ENCODE results near the gene MEIS2. TPM values are rescaled to one million over a fixed set of nuclear protein-coding genes. Genes with fewer than 3 reads are reported as not detected.

The MEIS2 gene
- total RNA-seq, 1 donor, result 43.7 TPM

- no peak for DNase-seq (ENCODE audit: low read depth)
- TF ChIP-seq, protein P1, sequence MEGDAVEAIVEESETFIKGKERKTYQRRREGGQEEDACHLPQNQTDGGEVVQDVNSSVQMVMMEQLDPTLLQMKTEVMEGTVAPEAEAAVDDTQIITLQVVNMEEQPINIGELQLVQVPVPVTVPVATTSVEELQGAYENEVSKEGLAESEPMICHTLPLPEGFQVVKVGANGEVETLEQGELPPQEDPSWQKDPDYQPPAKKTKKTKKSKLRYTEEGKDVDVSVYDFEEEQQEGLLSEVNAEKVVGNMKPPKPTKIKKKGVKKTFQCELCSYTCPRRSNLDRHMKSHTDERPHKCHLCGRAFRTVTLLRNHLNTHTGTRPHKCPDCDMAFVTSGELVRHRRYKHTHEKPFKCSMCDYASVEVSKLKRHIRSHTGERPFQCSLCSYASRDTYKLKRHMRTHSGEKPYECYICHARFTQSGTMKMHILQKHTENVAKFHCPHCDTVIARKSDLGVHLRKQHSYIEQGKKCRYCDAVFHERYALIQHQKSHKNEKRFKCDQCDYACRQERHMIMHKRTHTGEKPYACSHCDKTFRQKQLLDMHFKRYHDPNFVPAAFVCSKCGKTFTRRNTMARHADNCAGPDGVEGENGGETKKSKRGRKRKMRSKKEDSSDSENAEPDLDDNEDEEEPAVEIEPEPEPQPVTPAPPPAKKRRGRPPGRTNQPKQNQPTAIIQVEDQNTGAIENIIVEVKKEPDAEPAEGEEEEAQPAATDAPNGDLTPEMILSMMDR (IDR thresholded peaks at IDR 0.05; ENCODE audit: insufficient read depth, low read length), result no peak
- H3K4me3 ChIP-seq (ENCODE audit: low read depth, low read length), result no peak overlapping the region
Observed at GRCh38 chr15:37138591-37139215, 38.4 kb upstream of the MEIS2 start.

DNA sequence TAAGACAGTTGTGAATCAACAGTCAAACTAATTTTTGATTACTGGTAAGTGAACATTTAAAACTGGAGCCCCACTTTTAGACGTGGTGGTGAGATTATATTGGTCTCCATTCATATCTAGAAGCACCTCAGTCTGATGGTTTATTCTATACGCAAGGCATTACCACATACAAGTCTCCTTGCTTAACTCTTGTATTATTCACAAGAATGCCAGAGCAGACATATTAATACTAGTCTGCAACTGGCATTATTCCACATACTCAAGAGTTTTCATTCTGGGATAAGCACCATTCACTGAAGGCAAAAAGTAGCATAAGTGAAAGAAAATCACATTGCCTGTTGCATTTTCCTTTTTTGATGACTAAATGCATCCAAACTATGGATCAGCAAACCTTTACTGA is 36.9 kb upstream of the MEIS2 start:
- no peak overlapping the region for H3K4me3 ChIP-seq (ENCODE audit: low read depth, low read length)
- DNase-seq (ENCODE audit: low read depth), result peak; percentile 24
- TF ChIP-seq, protein P1 (IDR thresholded peaks at IDR 0.05; ENCODE audit: insufficient read depth, low read length), result no peak

- H3K4me3 ChIP-seq (ENCODE audit: low read depth, low read length), result no peak overlapping the region
- TF ChIP-seq, protein P1 (IDR thresholded peaks at IDR 0.05; ENCODE audit: insufficient read depth, low read length), result no peak
- DNase-seq (ENCODE audit: low read depth), result peak; percentile 37
Observed at GRCh38 chr15:37136666-37137065, 36.3 kb upstream of the MEIS2 start.

DNA sequence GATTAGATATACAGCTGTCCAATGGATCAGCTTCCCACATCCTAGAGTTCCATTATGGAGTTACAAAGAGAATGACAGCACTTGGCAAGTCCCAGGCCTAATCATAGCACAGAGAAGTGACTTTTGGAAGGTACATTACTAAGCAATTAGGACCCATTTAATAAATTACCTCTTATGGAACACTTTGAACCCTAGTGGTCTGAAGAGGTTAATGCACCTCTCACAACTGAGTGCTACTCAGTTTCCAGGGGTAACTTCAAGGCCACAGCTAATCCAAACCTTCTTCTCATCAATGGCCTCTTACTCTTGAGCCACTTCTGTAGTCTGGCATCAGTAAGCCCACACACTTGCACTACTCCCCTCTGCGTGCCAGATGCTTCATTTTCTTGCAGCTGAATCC is 34.9 kb upstream of the MEIS2 start:
- DNase-seq (ENCODE audit: low read depth), result no peak
- TF ChIP-seq, protein P1 (IDR thresholded peaks at IDR 0.05; ENCODE audit: insufficient read depth, low read length), result peak; percentile 51
- H3K4me3 ChIP-seq (ENCODE audit: low read depth, low read length), result no peak overlapping the region

DNA sequence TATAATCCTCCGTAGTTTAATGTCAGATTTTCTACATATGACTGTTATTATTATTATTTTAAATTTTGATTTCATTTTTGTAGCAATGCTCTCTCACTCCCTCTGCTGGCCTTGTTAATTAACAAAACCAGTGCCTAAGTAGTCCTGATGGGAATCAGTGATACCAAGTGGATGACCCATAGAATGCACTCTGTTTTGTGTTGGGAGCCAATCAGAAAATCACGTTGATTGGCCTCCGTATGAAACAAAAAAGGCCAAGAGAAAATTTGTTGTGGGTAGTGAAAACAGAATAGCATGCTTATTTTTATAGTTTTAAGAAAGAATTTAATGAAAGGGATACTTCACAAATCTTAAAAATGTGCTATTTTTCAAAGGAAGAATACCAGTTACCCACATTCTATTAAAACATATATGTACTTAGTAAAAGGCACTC is 34.4 kb upstream of the MEIS2 start:
- TF ChIP-seq, protein P1 (IDR thresholded peaks at IDR 0.05; ENCODE audit: insufficient read depth, low read length), result peak; percentile 78
- DNase-seq (ENCODE audit: low read depth), result peak; percentile 73

GRCh38 chr15:37134244-37134643 is 33.9 kb upstream of the MEIS2 start:
- DNase-seq (ENCODE audit: low read depth), result peak; percentile 15
- no peak overlapping the region for H3K4me3 ChIP-seq (ENCODE audit: low read depth, low read length)
- TF ChIP-seq, protein P1 (IDR thresholded peaks at IDR 0.05; ENCODE audit: insufficient read depth, low read length), result no peak

More for the DNA sequence above, 34.4 kb upstream of the MEIS2 start:
- H3K4me3 ChIP-seq (ENCODE audit: low read depth, low read length), result no peak overlapping the region

- no peak overlapping the region for H3K4me3 ChIP-seq (ENCODE audit: low read depth, low read length)
- peak; percentile 75 for DNase-seq (ENCODE audit: low read depth)
- TF ChIP-seq, protein P1 (IDR thresholded peaks at IDR 0.05; ENCODE audit: insufficient read depth, low read length), result peak; percentile 44
Observed at GRCh38 chr15:37133602-37134001, 33.3 kb upstream of the MEIS2 start.
